Stomach (tissue), 4 donors: ENCODE data around the gene CMTM6.

Experiments used
- POLR2A ChIP-seq, 4 donors: fragments of 450-650 bp; IDR thresholded peaks; one replicate each; pipeline ENCODE4 v1.6.1; 2016; ENCODE audit warnings: antibody characterized with exemption in 4 of 4, control low read depth in 2 of 4, mild to moderate bottlenecking in 1 of 4, moderate library complexity in 1 of 4
- POLR2AphosphoS5 ChIP-seq, 3 donors: sonication (generic); formaldehyde crosslinking; IDR thresholded peaks; one replicate each; pipeline ENCODE4 v1.6.1; 2016; ENCODE audit warnings: antibody characterized with exemption in 3 of 3

- TF ChIP-seq POLR2A (IDR thresholded peaks at IDR 0.05) (no peak), POLR2AphosphoS5 (IDR thresholded peaks at IDR 0.05) (no peak)
These were observed 53.0 kb downstream of the CMTM6 start for GRCh38 chr3:32449691-32450090.
